SK-N-SH (cell line): ENCODE results near the gene SFT2D1. TPM values are rescaled to one million over a fixed set of nuclear protein-coding genes. Genes with fewer than 3 reads are reported as not detected.

Source experiments
- CTCF ChIA-PET: fragments of 300-600, 350-600 bp; formaldehyde crosslinking; extraction: SDS; loops from one replicate; lab custom pipeline; 2021; lab: Yijun Ruan, JAX
- POLR2A ChIA-PET: fragments of 350-600 bp; sonication (Branson Sonifier 250); formaldehyde crosslinking; extraction: SDS; loops from one replicate; lab custom pipeline; 2020; ENCODE audit warnings: antibody characterized with exemption, inconsistent platforms; lab: Yijun Ruan, JAX
- DNase-seq: peaks from one replicate; pipeline ENCODE4 v3.0.0; 2012
- H2AFZ ChIP-seq: fragments of 200-600 bp; sonication (generic); 2 replicates; pipeline ENCODE4 v1.8.1; 2016; ENCODE audit warnings: antibody characterized with exemption, mild to moderate bottlenecking, low read depth
- H3F3A ChIP-seq: fragments of 200-600 bp; sonication (generic); replicated peaks from 2 replicates; pipeline ENCODE3; 2016; ENCODE audit warnings: antibody characterized with exemption, mild to moderate bottlenecking; ENCODE audit not compliant: insufficient read depth
- H3K27ac ChIP-seq, 2 experiments: fragments of 200-500 bp in 1 of 2; fragments of 200-600 bp in 1 of 2; sonication (Bioruptor generic) in 1 of 2; sonication (generic), shearing (Covaris generic) in 1 of 2; 2 replicates each; pipeline versions ENCODE4 v1.5.1 to v1.6.1; 2014 to 2016; ENCODE audit warnings: low read depth in 2 of 2, inconsistent platforms in 1 of 2, low read length in 1 of 2, mild to moderate bottlenecking in 1 of 2, mixed read lengths in 1 of 2
- H3K27me3 ChIP-seq: fragments of 200-600 bp; sonication (generic), shearing (Covaris generic); 2 replicates; pipeline ENCODE4 v1.6.1; 2016; ENCODE audit warnings: mixed run types; ENCODE audit not compliant: insufficient read depth
- H3K36me3 ChIP-seq, 2 experiments: fragments of 200-500 bp in 1 of 2; fragments of 200-600 bp in 1 of 2; sonication (Bioruptor generic) in 1 of 2; sonication (generic) in 1 of 2; replicated peaks in 1 of 2; 2 replicates each; pipeline versions ENCODE3 to v1.5.1; 2014 to 2016; ENCODE audit warnings: low read length in 1 of 2, mild to moderate bottlenecking in 1 of 2; ENCODE audit not compliant: insufficient read depth in 2 of 2, control insufficient read depth in 1 of 2
- H3K4me1 ChIP-seq, 2 experiments: fragments of 200-500 bp in 1 of 2; fragments of 200-600 bp in 1 of 2; sonication (Bioruptor generic) in 1 of 2; sonication (generic), shearing (Covaris generic) in 1 of 2; 2 replicates each; pipeline versions ENCODE4 v1.5.1 to v1.6.1; 2014 to 2016; ENCODE audit warnings: low read depth in 1 of 2, low read length in 1 of 2, mixed run types in 1 of 2; ENCODE audit not compliant: insufficient read depth in 2 of 2, control insufficient read depth in 1 of 2
- H3K4me2 ChIP-seq: fragments of 200-600 bp; sonication (generic), shearing (Covaris generic); 2 replicates; pipeline ENCODE4 v1.6.1; 2017; ENCODE audit warnings: mixed run types
- H3K4me3 ChIP-seq, 2 experiments: fragments of 200-500 bp in 1 of 2; fragments of 200-600 bp in 1 of 2; sonication (Bioruptor generic) in 1 of 2; sonication (generic), shearing (Covaris generic) in 1 of 2; 2 replicates each; pipeline versions ENCODE4 v1.5.1 to v1.8.1; 2014 to 2016; ENCODE audit warnings: low read depth in 2 of 2, inconsistent platforms in 1 of 2, low read length in 1 of 2, mild to moderate bottlenecking in 1 of 2, mixed read lengths in 1 of 2, moderate library complexity in 1 of 2
- H3K79me2 ChIP-seq: fragments of 200-600 bp; sonication (generic); 2 replicates; pipeline ENCODE4 v1.8.1; 2017; ENCODE audit warnings: mild to moderate bottlenecking; ENCODE audit not compliant: insufficient read depth
- H3K9ac ChIP-seq: fragments of 200-600 bp; sonication (generic); 2 replicates; pipeline ENCODE4 v1.6.1; 2017; ENCODE audit warnings: mixed run types
- H3K9me2 ChIP-seq: fragments of 200-600 bp; sonication (generic); 2 replicates; pipeline ENCODE4 v1.6.1; 2017; ENCODE audit warnings: mixed run types
- H3K9me3 ChIP-seq: fragments of 200-600 bp; sonication (generic); 2 replicates; pipeline ENCODE4 v1.6.1; 2017; ENCODE audit warnings: mixed run types, mild to moderate bottlenecking, moderate library complexity
- H4K20me1 ChIP-seq: fragments of 200-600 bp; sonication (generic); 2 replicates; pipeline ENCODE4 v1.6.1; 2017; ENCODE audit warnings: mild to moderate bottlenecking, mixed run types; ENCODE audit not compliant: insufficient read depth
- CTCF ChIP-seq: fragments of 200-600 bp; sonication (generic); IDR thresholded peaks from 2 replicates; pipeline ENCODE4 v1.6.1; 2017; ENCODE audit warnings: antibody characterized with exemption, mild to moderate bottlenecking, moderate library complexity
- ELF1 ChIP-seq: IDR thresholded peaks from 2 replicates; pipeline ENCODE4 v1.4.0; 2012
- EP300 ChIP-seq, 2 experiments: IDR thresholded peaks; 2 replicates each; pipeline versions ENCODE4 v1.4.0 to v1.6.1; 2012; ENCODE audit warnings: borderline replicate concordance in 1 of 2, low read depth in 1 of 2, low read length in 1 of 2
- EZH2phosphoT487 ChIP-seq: fragments of 200-600 bp; sonication (generic); IDR thresholded peaks from 2 replicates; pipeline ENCODE4 v1.6.1; 2017; ENCODE audit warnings: low read depth, mixed run types, mild to moderate bottlenecking, antibody characterized with exemption, moderate library complexity, borderline replicate concordance
- FOSL2 ChIP-seq: IDR thresholded peaks from 2 replicates; pipeline ENCODE4 v1.4.0; 2012; ENCODE audit warnings: low read depth, mild to moderate bottlenecking, moderate library complexity, borderline replicate concordance
- FOXM1 ChIP-seq: IDR thresholded peaks from 2 replicates; pipeline ENCODE4 v1.4.0; 2012; ENCODE audit warnings: low read depth, mild to moderate bottlenecking
- GABPA ChIP-seq: IDR thresholded peaks from 2 replicates; pipeline ENCODE4 v1.4.0; 2012; ENCODE audit warnings: low read depth, mild to moderate bottlenecking
- IRF3 ChIP-seq: fragments of 150-350 bp; IDR thresholded peaks from 2 replicates; pipeline ENCODE4 v1.6.1; 2016; ENCODE audit warnings: mild to moderate bottlenecking, low read depth, low read length
- JUND ChIP-seq: IDR thresholded peaks from 2 replicates; pipeline ENCODE4 v1.4.0; 2012
- MAX ChIP-seq: IDR thresholded peaks from 2 replicates; pipeline ENCODE4 v1.4.0; 2012; ENCODE audit warnings: low read depth
- MXI1 ChIP-seq: IDR thresholded peaks from 2 replicates; pipeline ENCODE4 v1.6.1; 2012; ENCODE audit warnings: mild to moderate bottlenecking, low read depth, low read length, improper control_type of control experiment
- NFIC ChIP-seq: IDR thresholded peaks from 2 replicates; pipeline ENCODE4 v1.4.0; 2012; ENCODE audit warnings: borderline replicate concordance
- PBX3 ChIP-seq: IDR thresholded peaks from 2 replicates; pipeline ENCODE4; 2012
- POLR2AphosphoS5 ChIP-seq: IDR thresholded peaks from 2 replicates; pipeline ENCODE4 v1.6.1; 2012; ENCODE audit warnings: low read depth, low read length
- RAD21 ChIP-seq: IDR thresholded peaks from 2 replicates; pipeline ENCODE4 v1.6.1; 2012; ENCODE audit warnings: mild to moderate bottlenecking, low read length
- RCOR1 ChIP-seq: fragments of 150-350 bp; IDR thresholded peaks from 2 replicates; pipeline ENCODE4 v1.6.1; 2017; ENCODE audit warnings: antibody characterized with exemption, low read length
- REST ChIP-seq: IDR thresholded peaks from 2 replicates; pipeline ENCODE4 v1.6.1; 2012; ENCODE audit warnings: mild to moderate bottlenecking, low read depth, low read length, moderate library complexity
- SIN3A ChIP-seq: IDR thresholded peaks from 2 replicates; pipeline ENCODE4 v1.6.1; 2012; ENCODE audit warnings: low read depth, mild to moderate bottlenecking, low read length, moderate library complexity, borderline replicate concordance
- SMC3 ChIP-seq: IDR thresholded peaks from 2 replicates; pipeline ENCODE4 v1.6.1; 2012; ENCODE audit warnings: low read depth, low read length, improper control_type of control experiment
- USF1 ChIP-seq: IDR thresholded peaks from 2 replicates; pipeline ENCODE4 v1.4.0; 2012; ENCODE audit warnings: low read depth, borderline replicate concordance
- USF2 ChIP-seq: fragments of 150-350 bp; IDR thresholded peaks from 2 replicates; pipeline ENCODE4 v1.6.1; 2017; ENCODE audit warnings: antibody characterized with exemption, low read length, low read depth, borderline replicate concordance
- YY1 ChIP-seq: IDR thresholded peaks from 2 replicates; pipeline ENCODE4 v1.4.0; 2012; ENCODE audit warnings: low read depth, mild to moderate bottlenecking
- WGBS: methylation state at CpG from one replicate; pipeline ENCODE4 v1.1.6; 2017; ENCODE audit warnings: low lambda C conversion rate; 5-methylcytosine and 5-hydroxymethylcytosine counted together
- polyA plus RNA-seq, 3 experiments: library from polyadenylated mRNA; depleted of rRNA; stranded (reverse); fragments of >200 nt; gene quantifications; 2 replicates each; pipeline ENCODE4 v1.2.3, GENCODE V29; 2012

SFT2D1 gene
- polyA plus RNA-seq, 1 of the 3 experiments (the other 2 are of a cell fraction), result 131 TPM

- Histone ChIP-seq H3F3A (no peaks in the 10 kb centered on the region), H3K36me3 (no peaks in the 10 kb centered on the region), H4K20me1 (no peaks in the 10 kb centered on the region), H3K4me3 (no peak overlapping the region; a peak in 1 of 4 replicates), H3K9ac (no peak overlapping the region), H3K27me3 (peaks cover 14% of the 10 kb centered on the region; the same call in 1 of the 2 replicates), H3K79me2 (no peaks in the 10 kb centered on the region), H3K27ac (no peak overlapping the region), H3K9me3 (no peaks in the 10 kb centered on the region), H3K4me1 (no peaks in the 10 kb centered on the region; a peak in 1 of 4 replicates), H2AFZ (no peak overlapping the region), H3K4me2 (no peak overlapping the region), H3K9me2 (no peaks in the 10 kb centered on the region)
- TF ChIP-seq MAX (no peak), POLR2AphosphoS5 (no peak), SMC3 (peak; percentile 80), FOSL2 (no peak), YY1 (no peak), IRF3 (no peak), REST (no peak), ELF1 (no peak), RCOR1 (no peak), NFIC (no peak), GABPA (no peak), SIN3A (no peak), EP300 (IDR thresholded peaks at IDR 0.05; ENCODE audit: borderline replicate concordance in 1 of 2, low read depth in 1 of 2, low read length in 1 of 2) (no peak), EZH2phosphoT487 (no peak), JUND (no peak), FOXM1 (no peak), MXI1 (peak; percentile 60; the same call in 1 of the 2 replicates), CTCF (peak; percentile 98), RAD21 (peak; percentile 92), USF2 (no peak), PBX3 (no peak), USF1 (no peak)
- POLR2A ChIA-PET, result no interaction called here
- peak; percentile 88 for DNase-seq
- WGBS, result 0% methylated on average over 4 of the region's 21 CpGs
- CTCF ChIA-PET, result interaction anchor here (0.5 to 4.6 kb wide), 43 partner anchors 9 to 866 kb away, joined by 3 to 42 read pairs (median 4); no protein-coding TSS in a partner anchor
Measured at GRCh38 chr6:166275714-166276166, 66.6 kb downstream of the SFT2D1 start.
